ENCODE data around the gene IRAK1.

The IRAK1 gene

GRCh38 chrX:154040307-154040756, 20.6 kb upstream of the IRAK1 start:
- DNase-seq, result no peak

- no peak for DNase-seq
Measured at GRCh38 chrX:154039577-154039976, 19.9 kb upstream of the IRAK1 start.

DNA sequence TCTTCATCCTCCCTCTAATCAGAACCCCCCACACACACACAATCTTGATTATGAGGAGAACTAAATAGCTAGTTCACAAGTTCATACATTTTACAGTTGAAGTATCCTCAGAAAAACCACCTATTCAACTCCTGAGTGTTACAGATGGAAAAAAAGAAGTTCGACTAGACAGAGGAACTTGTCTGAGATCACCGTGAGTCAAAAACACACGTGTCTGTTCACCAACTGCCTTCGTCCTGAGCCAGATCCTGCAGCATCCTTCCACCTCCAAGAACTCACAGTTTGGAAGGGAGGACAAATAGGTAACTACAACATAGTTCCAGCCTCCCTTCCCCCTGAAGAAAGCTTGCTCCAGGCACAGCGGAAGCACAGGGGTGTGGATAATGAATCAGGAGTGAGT, 19.0 kb upstream of the IRAK1 start:
- DNase-seq, result no peak

GRCh38 chrX:154037754-154038153, 18.1 kb upstream of the IRAK1 start:
- no peak for DNase-seq

GRCh38 chrX:154036513-154036912, 16.8 kb upstream of the IRAK1 start:
- no peak for DNase-seq

GRCh38 chrX:154033848-154034247, 14.1 kb upstream of the IRAK1 start:
- DNase-seq, result no peak

- no peak for DNase-seq
Measured at GRCh38 chrX:154032653-154033052, 13.0 kb upstream of the IRAK1 start.

DNA sequence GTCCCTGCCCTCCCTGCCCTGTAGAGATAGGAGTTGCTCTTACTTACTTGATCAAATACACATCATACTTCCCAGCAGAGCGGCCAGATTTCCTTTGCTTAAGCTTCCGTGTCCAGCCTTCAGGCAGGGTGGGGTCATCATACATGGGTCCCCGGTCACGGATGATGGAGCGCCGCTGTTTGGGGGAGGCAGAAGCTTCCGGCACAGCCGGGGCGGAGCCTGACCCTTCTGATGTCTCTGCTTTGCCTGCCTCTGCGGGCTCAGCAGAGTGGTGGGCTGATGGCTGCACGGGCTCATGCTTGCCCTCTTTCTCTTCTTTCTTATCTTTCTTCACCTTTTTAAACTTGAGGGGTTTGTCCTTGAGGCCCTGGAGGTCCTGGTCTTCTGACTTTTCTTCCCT, 12.5 kb upstream of the IRAK1 start:
- DNase-seq, result no peak

- DNase-seq, result no peak
Measured at GRCh38 chrX:154030715-154031305, 11.1 kb upstream of the IRAK1 start.

DNA sequence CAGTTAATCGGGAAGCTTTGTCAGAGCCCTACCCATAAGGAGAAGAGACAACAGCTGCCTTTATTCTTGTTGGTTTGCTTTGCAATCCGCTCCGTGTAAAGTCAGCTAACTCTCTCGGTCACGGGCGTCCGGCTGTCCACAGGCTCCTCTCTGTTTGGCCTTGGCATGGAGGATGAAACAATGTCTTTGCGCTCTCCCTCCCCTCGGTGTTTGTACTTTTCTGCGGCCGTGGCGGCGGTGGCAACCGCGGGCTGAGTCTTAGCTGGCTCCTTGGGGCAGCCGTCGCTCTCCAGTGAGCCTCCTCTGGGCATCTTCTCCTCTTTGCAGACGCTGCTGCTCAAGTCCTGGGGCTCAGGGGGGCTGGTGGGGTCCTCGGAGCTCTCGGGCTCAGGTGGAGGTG, 10.6 kb upstream of the IRAK1 start:
- DNase-seq, result no peak

- DNase-seq, result no peak
Measured at GRCh38 chrX:154029439-154029838, 9.7 kb upstream of the IRAK1 start.

- no peak for DNase-seq
Measured at GRCh38 chrX:154028502-154029184, 8.9 kb upstream of the IRAK1 start.

- no peak for DNase-seq
Measured at GRCh38 chrX:154027986-154028385, 8.3 kb upstream of the IRAK1 start.

- no peak for DNase-seq
Measured at GRCh38 chrX:154027022-154027402, 7.3 kb upstream of the IRAK1 start.

- no peak for DNase-seq
Measured at GRCh38 chrX:154026136-154027021, 6.7 kb upstream of the IRAK1 start.

- DNase-seq, result no peak
Measured at GRCh38 chrX:154025230-154025629, 5.5 kb upstream of the IRAK1 start.

DNA sequence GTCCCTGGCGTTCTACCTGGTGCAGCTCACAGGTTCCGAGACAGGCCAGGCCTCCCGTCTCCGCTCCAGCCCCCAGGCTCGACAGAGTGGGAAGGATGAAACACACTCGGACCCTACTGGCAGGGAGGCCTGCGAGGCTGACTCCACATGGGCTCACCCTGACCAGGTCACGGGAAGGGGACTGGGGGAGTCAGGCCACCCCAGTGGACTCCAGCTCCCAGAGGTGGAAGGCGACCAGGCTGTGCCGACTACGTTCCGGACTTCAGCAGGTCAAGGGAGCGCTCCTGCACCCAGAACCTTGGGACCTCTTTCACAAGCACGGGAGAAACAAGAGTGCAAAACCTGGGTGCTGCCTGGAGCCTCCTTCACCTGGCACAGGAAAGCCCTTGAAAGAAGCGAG, 4.6 kb upstream of the IRAK1 start:
- DNase-seq, result no peak

DNA sequence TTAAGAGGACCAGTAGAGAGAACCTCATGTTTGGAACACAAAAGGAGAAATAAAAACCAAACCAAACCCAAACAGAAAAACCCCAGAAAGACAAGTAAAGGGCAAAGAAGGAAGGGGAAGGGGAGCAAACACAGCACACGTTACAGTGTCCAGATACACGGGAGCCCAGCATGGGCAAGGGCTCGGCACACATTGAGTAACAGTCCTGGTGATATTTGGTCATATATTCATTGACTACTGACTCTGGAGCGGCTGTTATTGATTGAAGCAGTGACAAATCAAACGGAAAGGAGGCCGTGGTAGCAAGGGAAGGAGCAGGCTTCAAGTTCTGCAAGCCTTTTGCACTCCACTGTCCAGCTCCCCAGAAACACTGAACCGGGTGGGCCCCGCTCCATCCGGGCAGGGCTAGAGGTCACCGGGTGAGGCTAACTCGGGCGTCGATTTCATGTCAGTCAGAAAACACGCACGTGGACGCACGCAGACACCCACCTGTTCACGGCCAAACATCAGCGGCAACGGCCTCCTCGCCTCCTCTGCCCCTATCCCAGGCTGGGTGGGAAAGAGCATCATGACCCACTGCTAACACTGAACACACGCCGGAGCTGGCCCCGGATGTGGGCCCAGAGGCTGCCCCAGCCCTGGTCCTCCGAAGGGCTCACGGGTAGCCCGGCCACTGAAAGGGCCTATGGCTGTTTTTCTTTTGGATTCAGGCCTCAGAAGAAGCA, 3.7 kb upstream of the IRAK1 start:
- no peak for DNase-seq

DNA sequence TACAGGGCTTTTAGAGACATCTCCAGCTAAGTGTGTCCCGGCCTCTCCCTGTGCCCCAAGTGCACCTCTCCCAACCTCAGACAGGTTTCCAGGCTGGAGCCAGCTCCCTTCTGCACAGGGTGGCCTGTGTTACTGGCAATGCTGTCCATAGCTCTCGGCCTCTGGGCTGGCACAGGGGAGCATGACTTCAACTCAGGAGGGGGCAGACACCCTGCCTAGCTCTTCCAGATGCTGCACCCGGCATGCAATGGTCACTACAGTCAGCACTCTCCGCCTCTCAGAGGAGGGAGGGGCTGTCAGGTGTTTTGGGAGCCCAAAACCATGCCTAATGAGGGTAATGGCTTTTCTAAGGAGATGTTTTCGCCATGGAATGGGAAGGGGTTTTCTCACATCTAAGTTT, 2.4 kb upstream of the IRAK1 start:
- DNase-seq, result no peak

DNA sequence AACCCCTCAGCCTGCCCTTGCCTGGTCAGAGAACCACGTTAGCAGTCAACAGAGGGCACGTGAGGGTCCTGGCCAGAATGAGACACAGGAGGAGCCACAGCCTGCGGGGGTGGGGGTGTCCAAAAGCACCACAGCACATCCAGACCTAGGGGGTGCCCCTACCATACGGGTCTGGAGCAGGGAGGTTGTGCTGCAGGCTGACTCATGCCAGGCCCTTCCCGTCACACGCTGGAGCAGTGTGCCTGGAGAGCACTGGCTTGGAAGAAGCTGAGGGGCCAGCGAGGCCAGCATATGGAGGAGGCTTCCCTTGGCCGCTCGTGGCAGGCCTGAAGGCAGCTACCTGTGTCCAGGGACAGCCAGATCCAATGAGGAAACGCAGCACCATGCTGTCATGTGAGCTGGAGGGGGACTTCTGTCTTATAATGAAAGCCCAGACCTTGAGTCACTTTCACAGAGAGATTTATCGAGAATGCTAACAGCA, 1.5 kb upstream of the IRAK1 start:
- peak; percentile 57 to 64 for DNase-seq

- DNase-seq, result peak in 1 of 2 experiments; percentile 47
Measured at GRCh38 chrX:154020536-154021115, 924 bp upstream of the IRAK1 start.

- DNase-seq, result peak; percentile 40 to 52
Measured at GRCh38 chrX:154019061-154019621, 561 bp downstream of the IRAK1 start.
